Activated naive CD4-positive, alpha-beta T cell treated with anti-CD3 and anti-CD28 coated beads, Interleukin-2, amount 50 U/mL, for 72 hours (primary cell): ENCODE results near the gene NT5DC3. TPM values are rescaled to one million over a fixed set of nuclear protein-coding genes. Genes with fewer than 3 reads are reported as not detected.

ENCODE experiments used
- ATAC-seq, 2 donors: fragments of 150-1000 bp; cut with Tn5 transposase; 2 replicates each; pipeline ENCODE4 v1.10.0; 2021; ENCODE audit warnings: mild to moderate bottlenecking in 2 of 2, moderate library complexity in 2 of 2
- DNase-seq, 2 donors: peaks; one replicate each; pipeline ENCODE4 v3.0.0; 2021 to 2022; ENCODE audit warnings: low spot score in 2 of 2
- H3K27ac Mint-ChIP-seq, 2 donors: one replicate each; pipeline ENCODE4 v1.8.0; 2022; ENCODE audit warnings: mild to moderate bottlenecking in 2 of 2, mixed read lengths in 2 of 2
- H3K36me3 Mint-ChIP-seq, 2 donors: one replicate each; pipeline ENCODE4 v1.8.0; 2022; ENCODE audit warnings: mixed read lengths in 2 of 2
- H3K9me3 Mint-ChIP-seq, 2 donors: one replicate each; pipeline ENCODE4 v1.8.0; 2022; ENCODE audit warnings: mixed read lengths in 2 of 2
- total RNA-seq, 2 donors: library from RNA; stranded (reverse); gene quantifications; one replicate each; pipeline ENCODE4 v1.2.3, GENCODE V29; 2022

Gene NT5DC3
- total RNA-seq, 2 donors from 2014 or later, result 5.4 to 6.7 TPM

DNA sequence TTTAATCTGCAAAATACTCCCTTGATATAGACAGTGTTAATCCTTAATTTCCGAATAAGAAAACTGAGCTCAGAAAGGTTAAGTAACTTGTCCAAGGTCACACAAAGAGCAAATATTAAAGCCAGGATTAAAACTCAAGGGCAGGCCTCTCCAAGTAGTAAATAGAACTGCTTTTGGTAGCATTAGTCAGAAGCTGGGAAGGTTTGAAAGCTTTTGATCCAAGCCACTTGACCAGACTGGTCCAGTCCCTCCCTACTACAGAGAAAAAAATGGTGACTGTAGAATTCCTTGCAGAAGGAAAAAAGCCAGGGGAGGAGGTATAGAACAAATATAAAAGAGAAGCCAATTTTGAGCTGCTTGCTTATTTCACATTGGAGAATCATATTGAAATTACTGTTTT is 111.5 kb downstream of the NT5DC3 start:
- ATAC-seq (no peak), DNase-seq (no peak)
- no peak overlapping the region for H3K27ac Mint-ChIP-seq
- H3K9me3 Mint-ChIP-seq, result peaks cover 6 to 8% of the 10 kb centered on the region in 2 donors
- peaks cover 6 to 8% of the 10 kb centered on the region in 2 donors for H3K36me3 Mint-ChIP-seq

DNA sequence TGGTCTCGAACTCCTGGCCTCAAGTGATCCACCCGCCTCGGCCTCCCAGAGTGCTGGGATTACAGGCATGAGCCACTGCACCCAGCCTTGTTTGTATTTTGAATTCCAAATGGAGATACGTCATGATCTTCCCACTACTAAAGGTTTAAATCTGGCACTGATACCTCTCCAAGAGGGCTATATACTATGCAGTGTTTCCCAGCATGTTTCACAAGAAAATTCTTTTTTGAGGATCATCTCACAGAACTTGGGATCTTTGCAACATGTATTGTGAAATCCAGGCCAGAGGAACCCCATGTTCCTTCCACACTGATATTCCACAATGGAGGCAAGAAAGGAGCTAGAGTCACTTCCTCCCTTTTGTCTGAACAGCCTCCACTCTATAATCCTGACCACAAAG is 112.7 kb downstream of the NT5DC3 start:
- H3K9me3 Mint-ChIP-seq, result peaks cover 6 to 8% of the 10 kb centered on the region in 2 donors
- H3K27ac Mint-ChIP-seq, result no peak overlapping the region
- DNase-seq (no peak), ATAC-seq (no peak)
- H3K36me3 Mint-ChIP-seq, result peaks cover 6 to 8% of the 10 kb centered on the region in 2 donors

DNA sequence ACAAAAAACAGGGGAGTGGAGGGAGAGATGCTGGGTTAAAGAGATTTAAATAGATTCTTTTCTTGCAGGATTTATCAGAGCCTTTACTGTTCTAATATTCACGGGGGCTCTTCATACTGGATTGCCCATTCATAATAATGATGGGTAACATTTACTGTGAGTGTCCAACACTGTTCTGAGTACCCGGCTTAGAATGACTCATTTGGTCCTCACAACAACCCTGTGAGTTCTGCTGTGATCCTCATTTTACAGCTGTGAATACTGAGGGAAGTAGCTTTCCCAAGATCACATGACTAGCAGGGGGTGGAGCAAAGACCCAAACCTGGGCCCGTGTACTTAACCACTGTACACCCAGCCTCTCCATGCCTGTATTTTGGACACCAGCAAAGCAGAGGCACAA is 113.4 kb downstream of the NT5DC3 start:
- no peak overlapping the region for H3K27ac Mint-ChIP-seq
- H3K9me3 Mint-ChIP-seq, result peaks cover 6 to 8% of the 10 kb centered on the region in 2 donors
- no peak for ATAC-seq
- DNase-seq, result no peak
- H3K36me3 Mint-ChIP-seq, result peaks cover 6 to 8% of the 10 kb centered on the region in 2 donors

DNA sequence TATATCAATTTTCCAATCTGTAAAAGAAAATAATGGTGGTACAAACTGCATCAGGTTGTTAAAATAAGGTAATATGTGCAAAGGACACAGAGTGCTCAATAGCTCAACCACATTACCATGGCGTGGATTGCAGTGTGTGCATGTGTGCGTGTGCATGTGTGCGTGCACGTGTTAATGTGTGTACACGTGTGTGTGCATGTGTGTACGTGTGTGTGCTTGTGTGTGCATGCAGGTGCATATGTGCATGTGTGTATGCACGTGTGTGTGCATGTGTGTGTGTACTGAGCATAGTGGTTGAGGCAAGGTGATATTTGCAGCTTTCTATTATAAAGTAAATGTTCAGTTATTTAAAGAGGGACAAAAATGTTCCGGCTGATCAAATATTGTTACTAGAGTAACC is 115.6 kb downstream of the NT5DC3 start:
- DNase-seq, result no peak
- no peak for ATAC-seq
- H3K27ac Mint-ChIP-seq, result no peak overlapping the region
- no peaks in the 10 kb centered on the region for H3K36me3 Mint-ChIP-seq
- no peaks in the 10 kb centered on the region for H3K9me3 Mint-ChIP-seq

Other genes with a start within 250 kb of the NT5DC3 start
- gene HSP90B1, start 89.2 kb upstream of the NT5DC3 start, total RNA-seq, result 100 to 1,000 TPM; 285 to 376 TPM
- 10 to 100 TPM; 34.4 to 48.5 TPM for gene TDG, start 124.6 kb upstream of the NT5DC3 start, total RNA-seq
- gene GLT8D2, start 209.0 kb upstream of the NT5DC3 start, total RNA-seq, result under 1 TPM; 0.16 to 0.25 TPM
- gene HCFC2, start 223.3 kb upstream of the NT5DC3 start, total RNA-seq, result 10 to 100 TPM in 1 of 2 donors, 1 to 10 TPM in 1; 6.9 to 16.0 TPM